ENCODE results near the gene TMEM243.

GRCh38 chr7:87267239-87267900 lies 47.8 kb upstream of the TMEM243 start:
- no peak for TF ChIP-seq POLR2A (IDR thresholded peaks at IDR 0.05; ENCODE audit: low read depth, low read length)
- no peak for TF ChIP-seq POLR2AphosphoS5 (IDR thresholded peaks at IDR 0.05; ENCODE audit: low read depth, low read length)
- TF ChIP-seq PAX5 (IDR thresholded peaks at IDR 0.05; ENCODE audit: insufficient read depth, low read length, severe bottlenecking), result no peak
- no peak for TF ChIP-seq TAF1 (IDR thresholded peaks at IDR 0.05; ENCODE audit: low read depth, low read length)
- TF ChIP-seq SPI1 (IDR thresholded peaks at IDR 0.05; ENCODE audit: low read depth, low read length), result no peak
